ENCODE results near the gene SMARCD3. TPM values are rescaled to one million over a fixed set of nuclear protein-coding genes. Genes with fewer than 3 reads are reported as not detected.

The SMARCD3 gene
- total RNA-seq, 2 donors from 2014 or later, result 35.6 to 108 TPM

- WGBS, result 53% methylated on average over 17 of the region's 17 CpGs
- Histone ChIP-seq H3K9me3 (no peaks in the 10 kb centered on the region), H3K4me1 (replicated peaks) (no peaks in the 10 kb centered on the region), H3K27ac (peak overlapping the region; percentile 84 to 87), H3K27me3 (replicated peaks; ENCODE audit: insufficient read depth) (no peaks in the 10 kb centered on the region), H3K36me3 (no peaks in the 10 kb centered on the region), H3K4me3 (no peak overlapping the region)
- DNase-seq (ENCODE audit: low spot score), result no peak
- no peak for TF ChIP-seq POLR2AphosphoS5 (IDR thresholded peaks at IDR 0.05)
- TF ChIP-seq CTCF (IDR thresholded peaks at IDR 0.05), result no peak
- no peak for TF ChIP-seq POLR2A (IDR thresholded peaks at IDR 0.05)
- intact Hi-C loops (cut with DNase I), result loop anchor here (5.0 kb wide), 1 partner anchor 89 kb away; the partner anchor contains the start of gene NUB1
Observed at GRCh38 chr7:151252961-151253711, 4.6 kb upstream of the SMARCD3 start.

- H3K9me3 ChIP-seq, result no peaks in the 10 kb centered on the region
- WGBS, result 32% methylated on average over 9 of the region's 9 CpGs
- H3K36me3 ChIP-seq, result no peaks in the 10 kb centered on the region
- H3K4me1 ChIP-seq (replicated peaks), result no peaks in the 10 kb centered on the region
- no peak for DNase-seq (ENCODE audit: low spot score)
- peak overlapping the region; percentile 84 to 87 for H3K27ac ChIP-seq
- intact Hi-C loops (cut with DNase I), result loop anchor here (5.0 kb wide), 1 partner anchor 90 kb away; the partner anchor contains the start of gene NUB1
- TF ChIP-seq POLR2AphosphoS5 (IDR thresholded peaks at IDR 0.05), result no peak
- no peak for TF ChIP-seq CTCF (IDR thresholded peaks at IDR 0.05)
- no peak for TF ChIP-seq POLR2A (IDR thresholded peaks at IDR 0.05)
- H3K4me3 ChIP-seq, result peak overlapping the region; percentile 45
- no peaks in the 10 kb centered on the region for H3K27me3 ChIP-seq (replicated peaks; ENCODE audit: insufficient read depth)
Observed at GRCh38 chr7:151252561-151252835, 4.0 kb upstream of the SMARCD3 start.

- no peaks in the 10 kb centered on the region for H3K9me3 ChIP-seq
- H3K27me3 ChIP-seq (replicated peaks; ENCODE audit: insufficient read depth), result no peaks in the 10 kb centered on the region
- intact Hi-C loops (cut with DNase I), result loop anchor here (5.0 kb wide), 1 partner anchor 90 kb away; the partner anchor contains the start of gene NUB1
- no peaks in the 10 kb centered on the region for H3K36me3 ChIP-seq
- H3K4me3 ChIP-seq, result peak overlapping the region; percentile 45
- peak overlapping the region; percentile 84 to 87 for H3K27ac ChIP-seq
- DNase-seq (ENCODE audit: low spot score), result no peak
- no peaks in the 10 kb centered on the region for H3K4me1 ChIP-seq (replicated peaks)
- WGBS, result 2% methylated on average over 45 of the region's 79 CpGs
- peak; percentile 20 for TF ChIP-seq POLR2A (IDR thresholded peaks at IDR 0.05)
- TF ChIP-seq POLR2AphosphoS5 (IDR thresholded peaks at IDR 0.05), result peak; percentile 21
- no peak for TF ChIP-seq CTCF (IDR thresholded peaks at IDR 0.05)
Observed at GRCh38 chr7:151251689-151252560, 3.4 kb upstream of the SMARCD3 start.

GRCh38 chr7:151251328-151251688 lies 2.8 kb upstream of the SMARCD3 start:
- H3K27ac ChIP-seq, result peak overlapping the region; percentile 84 to 87
- H3K9me3 ChIP-seq, result no peaks in the 10 kb centered on the region
- no peak for DNase-seq (ENCODE audit: low spot score)
- H3K27me3 ChIP-seq (replicated peaks; ENCODE audit: insufficient read depth), result no peaks in the 10 kb centered on the region
- H3K36me3 ChIP-seq, result no peaks in the 10 kb centered on the region
- no peak for TF ChIP-seq CTCF (IDR thresholded peaks at IDR 0.05)
- TF ChIP-seq POLR2AphosphoS5 (IDR thresholded peaks at IDR 0.05), result no peak
- no peak for TF ChIP-seq POLR2A (IDR thresholded peaks at IDR 0.05)
- H3K4me1 ChIP-seq (replicated peaks), result no peaks in the 10 kb centered on the region
- 2% methylated on average over 16 of the region's 19 CpGs for WGBS
- H3K4me3 ChIP-seq, result peak overlapping the region; percentile 45
- intact Hi-C loops (cut with DNase I), result loop anchor here (5.0 kb wide), 1 partner anchor 91 kb away; the partner anchor contains the start of gene NUB1

All from prostate gland (tissue), 2 donors.